Measurements from ENCODE around the gene ERBIN.
"Not testable (repeated sequence)": the region's sequence is repeated elsewhere in the genome, so short reads cannot be mapped to it uniquely, and the experiment has no call there.

The ERBIN gene

GRCh38 chr5:65907135-65907534 lies 19.2 kb upstream of the ERBIN start:
- no peak for TF ChIP-seq TARDBP (IDR thresholded peaks at IDR 0.05)
- ChIA-PET CTCF (no interaction called here), POLR2A (no interaction called here)
- no peak for DNase-seq (ENCODE audit: extremely low spot score)

- ChIA-PET CTCF (interaction anchor here (0.9 kb wide), 1 partner anchor 13 kb away, joined by 4 read pairs; no protein-coding TSS in a partner anchor), POLR2A (no interaction called here)
- no peak for TF ChIP-seq FOXA1 (IDR thresholded peaks at IDR 0.05)
- no peak for TF ChIP-seq CTBP1 (IDR thresholded peaks at IDR 0.05; ENCODE audit: borderline replicate concordance)
- TF ChIP-seq L3MBTL2 (conservative IDR thresholded peaks at IDR 0.05), result no peak
- no peak for TF ChIP-seq SUZ12 (IDR thresholded peaks at IDR 0.05)
- TF ChIP-seq BHLHE40 (IDR thresholded peaks at IDR 0.05; ENCODE audit: borderline replicate concordance), result no peak
- TF ChIP-seq HDGF (IDR thresholded peaks at IDR 0.05; ENCODE audit: borderline replicate concordance), result no peak
- no peak for DNase-seq (ENCODE audit: extremely low spot score)
Measured at GRCh38 chr5:65910711-65911110, 15.7 kb upstream of the ERBIN start.

- ChIA-PET POLR2A (no interaction called here), CTCF (no interaction called here)
- no peak for DNase-seq (ENCODE audit: extremely low spot score)
- no peak for TF ChIP-seq HDGF (IDR thresholded peaks at IDR 0.05; ENCODE audit: borderline replicate concordance)
- TF ChIP-seq SP1 (IDR thresholded peaks at IDR 0.05), result no peak
- TF ChIP-seq ARNT (IDR thresholded peaks at IDR 0.05), result no peak
- no peak for TF ChIP-seq SUZ12 (IDR thresholded peaks at IDR 0.05)
- TF ChIP-seq NFRKB (IDR thresholded peaks at IDR 0.05), result no peak
- TF ChIP-seq LEF1 (IDR thresholded peaks at IDR 0.05; ENCODE audit: borderline replicate concordance), result no peak
- no peak for TF ChIP-seq ELF4 (IDR thresholded peaks at IDR 0.05)
- no peak for TF ChIP-seq TARDBP (IDR thresholded peaks at IDR 0.05)
- no peak for TF ChIP-seq PKNOX1 (IDR thresholded peaks at IDR 0.05)
- no peak for TF ChIP-seq L3MBTL2 (conservative IDR thresholded peaks at IDR 0.05)
- no peak for TF ChIP-seq FOXM1 (IDR thresholded peaks at IDR 0.05; ENCODE audit: borderline replicate concordance)
- no peak for TF ChIP-seq FOXA1 (IDR thresholded peaks at IDR 0.05)
- no peak for TF ChIP-seq CTBP1 (IDR thresholded peaks at IDR 0.05; ENCODE audit: borderline replicate concordance)
- no peak for TF ChIP-seq FOXK2 (IDR thresholded peaks at IDR 0.05)
- no peak for TF ChIP-seq ZNF384 (IDR thresholded peaks at IDR 0.05)
- TF ChIP-seq BHLHE40 (IDR thresholded peaks at IDR 0.05; ENCODE audit: borderline replicate concordance), result no peak
Measured at GRCh38 chr5:65912311-65912710, 14.1 kb upstream of the ERBIN start.

GRCh38 chr5:65913519-65913918 lies 12.9 kb upstream of the ERBIN start:
- DNase-seq (ENCODE audit: extremely low spot score), result no peak
- TF ChIP-seq ZNF384 (IDR thresholded peaks at IDR 0.05), result no peak
- no peak for TF ChIP-seq L3MBTL2 (conservative IDR thresholded peaks at IDR 0.05)
- TF ChIP-seq CTBP1 (IDR thresholded peaks at IDR 0.05; ENCODE audit: borderline replicate concordance), result no peak
- TF ChIP-seq FOXA1 (IDR thresholded peaks at IDR 0.05), result no peak
- TF ChIP-seq TARDBP (IDR thresholded peaks at IDR 0.05), result no peak
- TF ChIP-seq SUZ12 (IDR thresholded peaks at IDR 0.05), result no peak
- POLR2A ChIA-PET, result no interaction called here
- CTCF ChIA-PET, result no interaction called here

GRCh38 chr5:65914641-65915196 lies 11.7 kb upstream of the ERBIN start:
- no peak for TF ChIP-seq PKNOX1 (IDR thresholded peaks at IDR 0.05)
- no peak for TF ChIP-seq FOXM1 (IDR thresholded peaks at IDR 0.05; ENCODE audit: borderline replicate concordance)
- TF ChIP-seq CTBP1 (IDR thresholded peaks at IDR 0.05; ENCODE audit: borderline replicate concordance), result no peak
- no peak for TF ChIP-seq FOXA1 (IDR thresholded peaks at IDR 0.05)
- no peak for TF ChIP-seq FOXK2 (IDR thresholded peaks at IDR 0.05)
- TF ChIP-seq BHLHE40 (IDR thresholded peaks at IDR 0.05; ENCODE audit: borderline replicate concordance), result no peak
- no peak for TF ChIP-seq L3MBTL2 (conservative IDR thresholded peaks at IDR 0.05)
- no peak for DNase-seq (ENCODE audit: extremely low spot score)
- POLR2A ChIA-PET, result no interaction called here
- CTCF ChIA-PET, result no interaction called here

GRCh38 chr5:65915661-65916060 lies 10.7 kb upstream of the ERBIN start:
- DNase-seq (ENCODE audit: extremely low spot score); POLR2A ChIA-PET: not testable (repeated sequence)
- CTCF ChIA-PET, result interaction anchor here (0.7 kb wide), 1 partner anchor 103 kb away, joined by 4 read pairs; no protein-coding TSS in a partner anchor

- ChIA-PET POLR2A (no interaction called here), CTCF (interaction anchor here (0.7 kb wide), 1 partner anchor 103 kb away, joined by 4 read pairs; no protein-coding TSS in a partner anchor)
- TF ChIP-seq ELF4 (IDR thresholded peaks at IDR 0.05) (no peak), TARDBP (IDR thresholded peaks at IDR 0.05) (no peak), CTBP1 (IDR thresholded peaks at IDR 0.05; ENCODE audit: borderline replicate concordance) (no peak), SP1 (IDR thresholded peaks at IDR 0.05) (no peak), L3MBTL2 (conservative IDR thresholded peaks at IDR 0.05) (no peak), FOXA1 (IDR thresholded peaks at IDR 0.05) (no peak), HDGF (IDR thresholded peaks at IDR 0.05; ENCODE audit: borderline replicate concordance) (no peak), FOXK2 (IDR thresholded peaks at IDR 0.05) (no peak), NFRKB (IDR thresholded peaks at IDR 0.05) (no peak), ZNF384 (IDR thresholded peaks at IDR 0.05) (no peak), FOXM1 (IDR thresholded peaks at IDR 0.05; ENCODE audit: borderline replicate concordance) (no peak)
- DNase-seq (ENCODE audit: extremely low spot score), result no peak
Measured at GRCh38 chr5:65916066-65916465, 10.3 kb upstream of the ERBIN start.

- POLR2A ChIA-PET, result no interaction called here
- DNase-seq (ENCODE audit: extremely low spot score), result no peak
- TF ChIP-seq HDGF (IDR thresholded peaks at IDR 0.05; ENCODE audit: borderline replicate concordance) (no peak), FOXA1 (IDR thresholded peaks at IDR 0.05) (no peak), CTBP1 (IDR thresholded peaks at IDR 0.05; ENCODE audit: borderline replicate concordance) (no peak), LEF1 (IDR thresholded peaks at IDR 0.05; ENCODE audit: borderline replicate concordance) (no peak), ELF4 (IDR thresholded peaks at IDR 0.05) (no peak), L3MBTL2 (conservative IDR thresholded peaks at IDR 0.05) (no peak), FOXK2 (IDR thresholded peaks at IDR 0.05) (no peak), PKNOX1 (IDR thresholded peaks at IDR 0.05) (no peak), SP1 (IDR thresholded peaks at IDR 0.05) (no peak), ZNF384 (IDR thresholded peaks at IDR 0.05) (no peak), TARDBP (IDR thresholded peaks at IDR 0.05) (no peak), ARNT (IDR thresholded peaks at IDR 0.05) (no peak), FOXM1 (IDR thresholded peaks at IDR 0.05; ENCODE audit: borderline replicate concordance) (no peak), BHLHE40 (IDR thresholded peaks at IDR 0.05; ENCODE audit: borderline replicate concordance) (no peak), SUZ12 (IDR thresholded peaks at IDR 0.05) (no peak), NFRKB (IDR thresholded peaks at IDR 0.05) (no peak)
- CTCF ChIA-PET, result interaction anchor here (0.7 kb wide), 1 partner anchor 102 kb away, joined by 4 read pairs; no protein-coding TSS in a partner anchor
Measured at GRCh38 chr5:65916636-65917035, 9.7 kb upstream of the ERBIN start.

Data from HEK293T (cell line).